A549 (cell line): ENCODE results near the gene UBE2U.

ENCODE experiments used
- ESRRA ChIP-seq: fragments of 150-350 bp; IDR thresholded peaks from 2 replicates; pipeline ENCODE4 v1.6.1; 2014; ENCODE audit warnings: mild to moderate bottlenecking, low read length, borderline replicate concordance
- HDAC2 ChIP-seq: fragments of 200-600 bp; sonication (generic); IDR thresholded peaks from 2 replicates; pipeline ENCODE4 v1.6.1; 2016

GRCh38 chr1:64161357-64161941 lies 42.0 kb upstream of the UBE2U start:
- TF ChIP-seq HDAC2, result no peak
- no peak for TF ChIP-seq ESRRA
